WERI-Rb-1 (cell line): ENCODE measurements around the gene MLLT10.
A peak's percentile ranks its signal among the peaks of the same experiment; 100 is the strongest.

Source experiments
- DNase-seq: peaks from one replicate; pipeline ENCODE4 v3.0.0-alpha.2; 2020
- H3K27ac ChIP-seq: fragments of 250-450 bp; sonication (Bioruptor Pico); 2 replicates; pipeline ENCODE4 v1.5.1; 2020; ENCODE audit warnings: mild to moderate bottlenecking, moderate library complexity
- H3K27me3 ChIP-seq: fragments of 250-450 bp; sonication (Bioruptor Pico); 2 replicates; pipeline ENCODE4 v1.5.1; 2021; ENCODE audit warnings: mild to moderate bottlenecking, low read depth, moderate library complexity; ENCODE audit not compliant: insufficient read depth, severe bottlenecking
- H3K36me3 ChIP-seq: fragments of 250-450 bp; sonication (Bioruptor Pico); 2 replicates; pipeline ENCODE4 v1.5.1; 2020; ENCODE audit warnings: mild to moderate bottlenecking, moderate library complexity
- H3K4me3 ChIP-seq: 2 replicates; pipeline ENCODE4 v1.5.1; 2011; ENCODE audit warnings: low read depth, mild to moderate bottlenecking, control low read depth, low read length
- H3K9me3 ChIP-seq: fragments of 250-450 bp; sonication (Bioruptor Pico); 2 replicates; pipeline ENCODE4 v1.5.1; 2021; ENCODE audit warnings: mild to moderate bottlenecking, moderate library complexity; ENCODE audit not compliant: severe bottlenecking
- CTCF ChIP-seq: IDR thresholded peaks from 2 replicates; pipeline ENCODE4 v1.5.1; 2011; ENCODE audit warnings: low read depth, mild to moderate bottlenecking, control low read depth, inconsistent platforms, low read length

Gene MLLT10

GRCh38 chr10:21495002-21495751 is 38.9 kb upstream of the MLLT10 start:
- DNase-seq, result no peak
- Histone ChIP-seq H3K4me3 (no peak overlapping the region; the same call in 1 of the 2 replicates), H3K27me3 (no peaks in the 10 kb centered on the region)

GRCh38 chr10:21495752-21496342 is 38.2 kb upstream of the MLLT10 start:
- peak; percentile 78 for TF ChIP-seq CTCF
- Histone ChIP-seq H3K27ac (peak overlapping the region; percentile 87), H3K9me3 (no peaks in the 10 kb centered on the region), H3K4me3 (peak overlapping the region; percentile 78), H3K36me3 (no peaks in the 10 kb centered on the region), H3K27me3 (no peaks in the 10 kb centered on the region)
- DNase-seq, result peak; percentile 77

More at GRCh38 chr10:21495002-21495751, 38.9 kb upstream of the MLLT10 start:
- Histone ChIP-seq H3K27ac (no peak overlapping the region), H3K36me3 (no peaks in the 10 kb centered on the region), H3K9me3 (no peaks in the 10 kb centered on the region)
- no peak for TF ChIP-seq CTCF

- Histone ChIP-seq H3K36me3 (no peaks in the 10 kb centered on the region), H3K27ac (peak overlapping the region; percentile 87), H3K9me3 (no peaks in the 10 kb centered on the region), H3K27me3 (no peaks in the 10 kb centered on the region), H3K4me3 (peak overlapping the region; percentile 78)
- DNase-seq, result peak; percentile 56
- TF ChIP-seq CTCF, result peak; percentile 49
Measured at GRCh38 chr10:21496343-21497176, 37.5 kb upstream of the MLLT10 start.

GRCh38 chr10:21497177-21497807 is 36.7 kb upstream of the MLLT10 start:
- no peaks in the 10 kb centered on the region for H3K36me3 ChIP-seq
- H3K27me3 ChIP-seq, result no peaks in the 10 kb centered on the region
- no peaks in the 10 kb centered on the region for H3K9me3 ChIP-seq
- no peak for TF ChIP-seq CTCF
- H3K27ac ChIP-seq, result peak overlapping the region; percentile 87
- DNase-seq, result peak; percentile 60
- peak overlapping the region; percentile 78 for H3K4me3 ChIP-seq

GRCh38 chr10:21498377-21498776 is 35.7 kb upstream of the MLLT10 start:
- Histone ChIP-seq H3K27me3 (no peaks in the 10 kb centered on the region), H3K4me3 (no peak overlapping the region)
- no peak for TF ChIP-seq CTCF

More at GRCh38 chr10:21498377-21498776, 35.7 kb upstream of the MLLT10 start:
- H3K9me3 ChIP-seq, result no peaks in the 10 kb centered on the region
- H3K36me3 ChIP-seq, result no peaks in the 10 kb centered on the region
- H3K27ac ChIP-seq, result no peak overlapping the region
- DNase-seq, result no peak
